HL-60 (cell line): ENCODE data around the gene PROSER2.

Experiments used
- SPI1 ChIP-seq: IDR thresholded peaks from 2 replicates; pipeline ENCODE4 v1.6.1; 2012; ENCODE audit warnings: low read depth, mild to moderate bottlenecking, borderline replicate concordance
- TF ChIP-seq, protein P1 (sequence below): IDR thresholded peaks from one replicate; pipeline ENCODE4 v1.5.1; 2011; ENCODE audit warnings: low read length, control low read depth, inconsistent platforms; ENCODE audit not compliant: insufficient read depth

DNA sequence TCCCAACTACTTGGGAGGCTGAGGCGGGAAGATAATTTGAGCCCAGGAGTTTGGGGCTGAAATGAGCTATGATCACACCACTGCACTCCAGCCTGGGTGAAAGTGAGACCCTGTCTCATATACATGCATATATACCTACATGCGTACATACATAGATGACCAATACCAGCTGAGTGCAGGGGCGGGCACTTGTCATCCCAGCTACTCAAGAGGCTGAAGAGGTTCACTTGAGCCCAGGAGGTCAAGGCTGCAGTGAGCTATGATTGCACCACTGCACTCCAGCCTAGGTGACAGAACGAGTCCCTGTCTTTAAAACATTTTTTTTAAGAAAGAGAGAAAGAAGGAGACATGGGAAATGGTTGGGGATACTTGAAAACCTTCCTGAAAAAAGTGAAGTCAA lies 17.4 kb upstream of the PROSER2 start:
- TF ChIP-seq, protein P1, sequence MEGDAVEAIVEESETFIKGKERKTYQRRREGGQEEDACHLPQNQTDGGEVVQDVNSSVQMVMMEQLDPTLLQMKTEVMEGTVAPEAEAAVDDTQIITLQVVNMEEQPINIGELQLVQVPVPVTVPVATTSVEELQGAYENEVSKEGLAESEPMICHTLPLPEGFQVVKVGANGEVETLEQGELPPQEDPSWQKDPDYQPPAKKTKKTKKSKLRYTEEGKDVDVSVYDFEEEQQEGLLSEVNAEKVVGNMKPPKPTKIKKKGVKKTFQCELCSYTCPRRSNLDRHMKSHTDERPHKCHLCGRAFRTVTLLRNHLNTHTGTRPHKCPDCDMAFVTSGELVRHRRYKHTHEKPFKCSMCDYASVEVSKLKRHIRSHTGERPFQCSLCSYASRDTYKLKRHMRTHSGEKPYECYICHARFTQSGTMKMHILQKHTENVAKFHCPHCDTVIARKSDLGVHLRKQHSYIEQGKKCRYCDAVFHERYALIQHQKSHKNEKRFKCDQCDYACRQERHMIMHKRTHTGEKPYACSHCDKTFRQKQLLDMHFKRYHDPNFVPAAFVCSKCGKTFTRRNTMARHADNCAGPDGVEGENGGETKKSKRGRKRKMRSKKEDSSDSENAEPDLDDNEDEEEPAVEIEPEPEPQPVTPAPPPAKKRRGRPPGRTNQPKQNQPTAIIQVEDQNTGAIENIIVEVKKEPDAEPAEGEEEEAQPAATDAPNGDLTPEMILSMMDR = no peak
- no peak for TF ChIP-seq SPI1
